Endothelial cell of umbilical vein (primary cell): ENCODE results near the gene GALNT11. TPM values are rescaled to one million over a fixed set of nuclear protein-coding genes. Genes with fewer than 3 reads are reported as not detected.

Experiments used
- BruUV-seq: library from RNA; stranded (reverse); fragments of 400-500 nt; replicated peaks from 2 replicates; lab custom pipeline; 2021; lab: Mats Ljungman, UMichigan
- CTCF ChIA-PET: fragments of 300-600, 350-600 bp; sonication (Branson Sonifier 250); formaldehyde crosslinking; loops from one replicate; lab custom pipeline; 2021; ENCODE audit warnings: antibody characterized with exemption, inconsistent platforms; lab: Charles Lee
- POLR2A ChIA-PET: fragments of 300-600, 350-600 bp; sonication (Branson Sonifier 250); formaldehyde crosslinking; loops from one replicate; lab custom pipeline; 2021; ENCODE audit warnings: antibody characterized with exemption, inconsistent platforms; lab: Charles Lee
- DNase-seq: peaks from one replicate; pipeline ENCODE4 v3.0.0-alpha.2; 2011; ENCODE audit warnings: low read depth, low spot score
- FAIRE-seq: peaks from 2 replicates; lab custom pipeline; 2011; peaks lifted over from hg19 to GRCh38; lab: Jason Lieb, UNC
- H2AFZ ChIP-seq: 2 replicates; pipeline ENCODE4 v1.6.0; 2012; ENCODE audit warnings: low read depth, low read length, control low read depth, inconsistent platforms
- H3K27ac ChIP-seq: 2 replicates; pipeline ENCODE4 v1.5.1; 2011; ENCODE audit warnings: low read depth, mild to moderate bottlenecking, control low read depth, low read length, moderate library complexity; ENCODE audit not compliant: insufficient read depth
- H3K27me3 ChIP-seq, 2 experiments: 2 replicates each; pipeline versions ENCODE4 v1.6.0 to v1.6.1; 2011; ENCODE audit warnings: low read length in 2 of 2, mixed read lengths in 1 of 2; ENCODE audit not compliant: control insufficient read depth in 2 of 2, insufficient read depth in 2 of 2
- H3K36me3 ChIP-seq, 2 experiments: 2 replicates in 1 of 2; 3 replicates in 1 of 2; pipeline ENCODE4 v1.5.1; 2011; ENCODE audit warnings: low read length in 2 of 2, mild to moderate bottlenecking in 1 of 2, moderate library complexity in 1 of 2; ENCODE audit not compliant: control insufficient read depth in 2 of 2, insufficient read depth in 2 of 2; ENCODE audit errors: extremely low read depth in 1 of 2
- H3K4me1 ChIP-seq: 3 replicates; pipeline ENCODE4 v1.5.1; 2011; ENCODE audit warnings: mild to moderate bottlenecking, low read length; ENCODE audit not compliant: control insufficient read depth, insufficient read depth; ENCODE audit errors: extremely low read depth
- H3K4me2 ChIP-seq: 2 replicates; pipeline ENCODE4 v1.6.1; 2011; ENCODE audit warnings: low read length, control low read depth, mixed read lengths; ENCODE audit not compliant: insufficient read depth
- H3K4me3 ChIP-seq, 3 experiments: fragments of 200-600 bp in 1 of 3; sonication (generic), shearing (Covaris generic) in 1 of 3; replicated peaks in 1 of 3; 2 replicates each; pipeline ENCODE4 v1.5.1; 2011 to 2016; ENCODE audit warnings: control low read depth in 3 of 3, low read length in 3 of 3, mild to moderate bottlenecking in 2 of 3, inconsistent platforms in 1 of 3, low read depth in 1 of 3, moderate library complexity in 1 of 3; ENCODE audit not compliant: insufficient read depth in 1 of 3
- H3K79me2 ChIP-seq: 2 replicates; pipeline ENCODE4 v1.6.0; 2012; ENCODE audit warnings: low read length, inconsistent platforms; ENCODE audit not compliant: control insufficient read depth, insufficient read depth
- H3K9ac ChIP-seq: replicated peaks from 2 replicates; pipeline ENCODE3; 2011; ENCODE audit warnings: low read length, control low read depth; ENCODE audit not compliant: insufficient read depth; ENCODE audit errors: extremely low read depth
- H3K9me1 ChIP-seq: replicated peaks from 3 replicates; pipeline ENCODE4 v1.6.0; 2011; ENCODE audit warnings: mild to moderate bottlenecking, low read length; ENCODE audit not compliant: control insufficient read depth, insufficient read depth; ENCODE audit errors: extremely low read depth
- H3K9me3 ChIP-seq: replicated peaks from 2 replicates; pipeline ENCODE4 v1.5.1; 2012; ENCODE audit warnings: low read length, inconsistent platforms; ENCODE audit not compliant: control insufficient read depth, insufficient read depth
- H4K20me1 ChIP-seq: replicated peaks from 2 replicates; pipeline ENCODE3; 2011; ENCODE audit warnings: mild to moderate bottlenecking, low read length; ENCODE audit not compliant: control insufficient read depth, insufficient read depth; ENCODE audit errors: extremely low read depth
- EZH2 ChIP-seq: IDR thresholded peaks from 2 replicates; pipeline ENCODE4 v1.6.1; 2012; ENCODE audit warnings: borderline replicate concordance, low read depth, mild to moderate bottlenecking, moderate library complexity, low read length, inconsistent platforms; ENCODE audit not compliant: severe bottlenecking
- FOS ChIP-seq: IDR thresholded peaks from 2 replicates; pipeline ENCODE4 v1.6.1; 2011; ENCODE audit warnings: mild to moderate bottlenecking, low read length, moderate library complexity, borderline replicate concordance; ENCODE audit not compliant: insufficient read depth
- GATA2 ChIP-seq: IDR thresholded peaks from 2 replicates; pipeline ENCODE4 v1.7.0; 2011; ENCODE audit warnings: low read depth, mild to moderate bottlenecking, moderate library complexity, mixed read lengths, low read length; ENCODE audit not compliant: insufficient read length, insufficient read depth
- JUN ChIP-seq: IDR thresholded peaks from 2 replicates; pipeline ENCODE4 v1.6.1; 2011; ENCODE audit warnings: borderline replicate concordance, low read depth; ENCODE audit not compliant: insufficient read length, insufficient read depth
- MAX ChIP-seq: IDR thresholded peaks from 2 replicates; pipeline ENCODE4 v1.6.1; 2011; ENCODE audit not compliant: insufficient read depth, insufficient read length
- MYC ChIP-seq: IDR thresholded peaks from one replicate; pipeline ENCODE4 v1.6.1; 2011; ENCODE audit warnings: mild to moderate bottlenecking, low read depth, low read length
- POLR2A ChIP-seq: IDR thresholded peaks from 2 replicates; pipeline ENCODE4 v1.6.1; 2012; ENCODE audit warnings: low read depth, mild to moderate bottlenecking, control low read depth, low read length
- POLR2AphosphoS5 ChIP-seq: IDR thresholded peaks from 2 replicates; pipeline ENCODE4 v1.6.1; 2012; ENCODE audit warnings: low read depth, mild to moderate bottlenecking, control low read depth, low read length, moderate library complexity; ENCODE audit not compliant: insufficient read depth
- dilution Hi-C: fragments of 300-500 bp; cut with MboI; formaldehyde crosslinking; loops from one replicate; pipeline ENCODE4 v1.15.0; 2019; ENCODE audit warnings: low sequenced_read_pairs; ENCODE audit not compliant: extremely low pct_ligation_motif_present
- intact Hi-C: fragments of 100-400 bp; cut with micrococcal nuclease; formaldehyde crosslinking; loops from one replicate; pipeline ENCODE4 v1.10.0; 2022
- polyA plus RNA-seq, 4 experiments: library from polyadenylated mRNA; depleted of rRNA in 3 of 4; stranded (reverse) in 3 of 4; unstranded in 1 of 4; fragments of >200 nt; gene quantifications; 2 replicates each; pipeline versions ENCODE4 v1.2.1 to v1.2.3, GENCODE V29; 2011 to 2012; ENCODE audit warnings: missing spikeins in 1 of 4
- total RNA-seq: library from RNA; stranded (reverse); gene quantifications from 2 replicates; pipeline ENCODE4 v1.2.3, GENCODE V29; 2021
- TF ChIP-seq, protein P1 (sequence below), 2 donors: IDR thresholded peaks; 1 replicate in 1 of 2; 2 replicates in 1 of 2; pipeline ENCODE4 v1.5.1; 2011; ENCODE audit warnings: low read length in 2 of 2, mild to moderate bottlenecking in 2 of 2, moderate library complexity in 2 of 2, control low read depth in 1 of 2, inconsistent platforms in 1 of 2, low read depth in 1 of 2; ENCODE audit not compliant: insufficient read depth in 1 of 2; ENCODE audit errors: extremely low read depth in 1 of 2

The GALNT11 gene
- total and polyA plus RNA-seq, 2 donors (not counting 3 experiments of a cell fraction or from before 2014, with no cell fraction given) = 27.7 to 36.5 TPM

GRCh38 chr7:152130658-152131590, 105.5 kb downstream of the GALNT11 start:
- Histone ChIP-seq H3K9ac (no peak overlapping the region), H4K20me1 (no peaks in the 10 kb centered on the region), H2AFZ (no peak overlapping the region), H3K4me2 (no peak overlapping the region), H3K4me3 (no peak overlapping the region), H3K4me1 (no peaks in the 10 kb centered on the region), H3K79me2 (no peaks in the 10 kb centered on the region), H3K27me3 (no peaks in the 10 kb centered on the region), H3K9me3 (no peaks in the 10 kb centered on the region), H3K9me1 (no peaks in the 10 kb centered on the region), H3K27ac (no peak overlapping the region), H3K36me3 (peaks cover 0 to 22% of the 10 kb centered on the region in 2 experiments)
- ChIA-PET CTCF (no interaction called here), POLR2A (no interaction called here)
- TF ChIP-seq MAX = no peak
- TF ChIP-seq FOS = no peak
- no peak for TF ChIP-seq EZH2
- no peak for TF ChIP-seq GATA2
- no peak for TF ChIP-seq POLR2A
- no peak for TF ChIP-seq JUN
- TF ChIP-seq, protein P1, sequence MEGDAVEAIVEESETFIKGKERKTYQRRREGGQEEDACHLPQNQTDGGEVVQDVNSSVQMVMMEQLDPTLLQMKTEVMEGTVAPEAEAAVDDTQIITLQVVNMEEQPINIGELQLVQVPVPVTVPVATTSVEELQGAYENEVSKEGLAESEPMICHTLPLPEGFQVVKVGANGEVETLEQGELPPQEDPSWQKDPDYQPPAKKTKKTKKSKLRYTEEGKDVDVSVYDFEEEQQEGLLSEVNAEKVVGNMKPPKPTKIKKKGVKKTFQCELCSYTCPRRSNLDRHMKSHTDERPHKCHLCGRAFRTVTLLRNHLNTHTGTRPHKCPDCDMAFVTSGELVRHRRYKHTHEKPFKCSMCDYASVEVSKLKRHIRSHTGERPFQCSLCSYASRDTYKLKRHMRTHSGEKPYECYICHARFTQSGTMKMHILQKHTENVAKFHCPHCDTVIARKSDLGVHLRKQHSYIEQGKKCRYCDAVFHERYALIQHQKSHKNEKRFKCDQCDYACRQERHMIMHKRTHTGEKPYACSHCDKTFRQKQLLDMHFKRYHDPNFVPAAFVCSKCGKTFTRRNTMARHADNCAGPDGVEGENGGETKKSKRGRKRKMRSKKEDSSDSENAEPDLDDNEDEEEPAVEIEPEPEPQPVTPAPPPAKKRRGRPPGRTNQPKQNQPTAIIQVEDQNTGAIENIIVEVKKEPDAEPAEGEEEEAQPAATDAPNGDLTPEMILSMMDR (IDR thresholded peaks at IDR 0.05; ENCODE audit: extremely low read depth in 1 of 2, insufficient read depth in 1 of 2, low read depth in 1 of 2, low read length in 2 of 2) = no peak
- no peak for TF ChIP-seq MYC
- no peak for TF ChIP-seq POLR2AphosphoS5
- dilution Hi-C loops = no loop called here
- BruUV-seq = no TSS peak
- intact Hi-C loops = loop anchor here (5.0 kb wide), 1 partner anchor 104 kb away; the partner anchor contains the start of gene GALNT11
- FAIRE-seq (no peak), DNase-seq (no peak)
